Measurements from ENCODE around the gene XIRP2.

GRCh38 chr2:167151894-167152293 is 263.6 kb downstream of the XIRP2 start:
- TF ChIP-seq CTCF (conservative IDR thresholded peaks at IDR 0.05; ENCODE audit: low read depth, low read length), result no peak
- no peak for TF ChIP-seq POLR2A (IDR thresholded peaks at IDR 0.05; ENCODE audit: low read depth, low read length)
- TF ChIP-seq CEBPB (IDR thresholded peaks at IDR 0.05; ENCODE audit: low read depth, low read length), result no peak
- no peak for TF ChIP-seq RFX5 (IDR thresholded peaks at IDR 0.05; ENCODE audit: low read depth, low read length)
- no peak for TF ChIP-seq MAFK (IDR thresholded peaks at IDR 0.05; ENCODE audit: low read depth, low read length)
- TF ChIP-seq CHD1 (IDR thresholded peaks at IDR 0.05; ENCODE audit: low read depth, low read length), result no peak
- TF ChIP-seq NFE2L2 (IDR thresholded peaks at IDR 0.05; ENCODE audit: low read depth, low read length), result no peak
- TF ChIP-seq MXI1 (IDR thresholded peaks at IDR 0.05; ENCODE audit: borderline replicate concordance, low read depth, low read length), result no peak
- TF ChIP-seq BHLHE40 (IDR thresholded peaks at IDR 0.05; ENCODE audit: low read depth, low read length), result no peak
- no peak for TF ChIP-seq ELK1 (IDR thresholded peaks at IDR 0.05; ENCODE audit: borderline replicate concordance, low read depth, low read length)
- no peak for TF ChIP-seq RAD21 (IDR thresholded peaks at IDR 0.05; ENCODE audit: low read length)
- TF ChIP-seq MAZ (IDR thresholded peaks at IDR 0.05; ENCODE audit: borderline replicate concordance, low read depth, low read length), result no peak
- no peak for TF ChIP-seq FOS (IDR thresholded peaks at IDR 0.05; ENCODE audit: low read depth, low read length)
